HG03342 (cell line): ENCODE results near the gene GPC1.

Source experiments
- ATAC-seq: cut with Tn5 transposase; IDR thresholded peaks from one replicate; pipeline ENCODE4 v1.9.1; 2021; ENCODE audit warnings: mild to moderate bottlenecking, moderate library complexity; ENCODE audit not compliant: unreplicated experiment

Gene GPC1

DNA sequence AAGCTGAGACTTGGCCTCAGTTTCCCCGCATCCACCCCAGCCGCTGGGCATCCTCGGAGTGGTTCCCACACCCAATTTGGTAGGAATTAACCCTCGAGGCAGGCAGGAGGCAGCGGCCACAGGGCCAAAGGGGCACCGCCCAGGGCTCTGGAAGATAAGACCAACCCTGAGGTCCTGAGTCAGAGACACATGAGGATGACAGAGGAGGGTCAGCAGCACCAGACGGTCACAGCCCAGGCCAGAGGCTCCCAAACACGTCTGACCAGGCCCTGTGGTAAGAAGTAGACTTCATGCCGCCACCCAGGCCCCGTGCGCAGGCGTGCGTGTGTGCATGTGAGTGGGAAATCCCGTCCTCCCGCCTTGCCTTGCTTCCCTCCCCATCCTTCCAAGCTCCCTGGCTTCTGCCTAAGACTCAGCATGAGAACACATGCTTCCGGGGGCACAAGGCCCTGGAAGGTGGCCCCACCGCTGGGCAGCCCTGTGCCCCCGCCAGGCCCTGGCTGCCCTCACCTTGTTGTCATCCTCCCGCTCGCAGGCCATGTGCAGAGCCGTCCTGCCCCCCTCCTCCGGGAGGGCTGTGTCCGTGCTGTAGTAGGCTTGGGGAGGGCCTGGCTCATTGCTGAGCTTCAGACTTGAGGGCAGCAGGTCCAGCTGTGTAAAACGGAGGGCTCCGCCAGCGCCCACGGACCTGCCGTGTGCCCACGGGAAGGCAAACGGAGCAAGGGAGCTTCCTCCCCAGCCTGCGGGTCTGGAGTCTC, 76.1 kb downstream of the GPC1 start:
- ATAC-seq: no peak

DNA sequence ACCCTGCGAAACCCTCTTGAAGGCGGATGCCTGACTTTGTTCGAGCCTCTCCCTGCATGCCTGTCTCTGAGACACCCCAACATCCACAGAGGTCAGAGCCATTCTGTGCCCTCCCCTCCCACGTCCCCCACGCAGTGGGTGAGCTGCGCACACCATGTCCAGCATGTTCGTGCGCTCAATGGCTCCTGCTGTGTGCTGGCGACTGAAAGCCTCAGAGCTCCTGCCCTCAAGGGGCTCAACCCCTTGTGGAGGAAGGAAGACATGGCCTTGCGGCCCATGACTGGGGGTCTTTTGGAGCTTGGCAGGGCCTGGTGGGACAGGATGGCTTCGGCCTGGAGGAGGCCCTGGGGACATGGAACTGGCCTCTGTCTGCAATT, 76.6 kb downstream of the GPC1 start:
- no peak for ATAC-seq

DNA sequence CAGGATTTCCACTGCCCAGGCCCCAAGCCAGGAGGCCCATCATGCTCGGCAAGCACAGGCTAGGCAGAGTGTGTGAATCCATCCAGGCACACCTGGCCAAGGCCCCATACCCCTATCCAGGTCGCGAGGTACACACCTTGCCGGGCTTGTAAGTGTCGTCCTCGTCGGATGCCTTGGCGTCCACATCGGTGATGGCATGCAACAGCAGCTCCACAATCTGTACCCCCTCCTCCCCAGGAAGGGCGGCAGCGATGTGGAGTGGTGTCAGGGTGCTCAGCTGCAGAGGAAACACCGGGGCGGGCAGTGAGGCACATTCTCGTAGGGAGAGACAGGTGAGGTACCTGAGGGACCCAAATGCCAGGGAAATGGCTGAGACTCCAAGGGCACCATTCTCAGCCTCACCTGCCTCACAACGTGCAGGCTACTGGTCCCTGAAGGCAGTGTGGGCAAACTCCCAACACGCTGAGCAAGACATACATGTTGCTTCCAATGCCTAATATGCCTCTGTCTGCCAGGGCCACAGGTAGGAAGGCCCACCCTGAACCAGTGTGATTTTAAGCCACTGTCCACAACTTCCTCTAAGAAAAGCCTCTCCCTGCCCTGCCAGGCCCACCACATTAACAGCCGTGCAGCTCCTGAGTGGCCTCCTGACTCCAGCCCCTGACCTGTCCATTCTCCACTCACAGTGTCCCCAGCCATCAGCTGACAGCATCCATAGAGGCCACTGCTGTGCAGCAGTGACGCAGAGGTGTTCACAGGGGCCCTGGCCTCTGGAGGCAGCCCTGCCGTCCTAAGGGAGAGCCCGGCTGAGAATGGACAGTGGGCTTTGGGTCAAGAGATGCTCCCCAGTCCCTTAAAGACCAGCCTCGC, 77.4 kb downstream of the GPC1 start:
- ATAC-seq: no peak

DNA sequence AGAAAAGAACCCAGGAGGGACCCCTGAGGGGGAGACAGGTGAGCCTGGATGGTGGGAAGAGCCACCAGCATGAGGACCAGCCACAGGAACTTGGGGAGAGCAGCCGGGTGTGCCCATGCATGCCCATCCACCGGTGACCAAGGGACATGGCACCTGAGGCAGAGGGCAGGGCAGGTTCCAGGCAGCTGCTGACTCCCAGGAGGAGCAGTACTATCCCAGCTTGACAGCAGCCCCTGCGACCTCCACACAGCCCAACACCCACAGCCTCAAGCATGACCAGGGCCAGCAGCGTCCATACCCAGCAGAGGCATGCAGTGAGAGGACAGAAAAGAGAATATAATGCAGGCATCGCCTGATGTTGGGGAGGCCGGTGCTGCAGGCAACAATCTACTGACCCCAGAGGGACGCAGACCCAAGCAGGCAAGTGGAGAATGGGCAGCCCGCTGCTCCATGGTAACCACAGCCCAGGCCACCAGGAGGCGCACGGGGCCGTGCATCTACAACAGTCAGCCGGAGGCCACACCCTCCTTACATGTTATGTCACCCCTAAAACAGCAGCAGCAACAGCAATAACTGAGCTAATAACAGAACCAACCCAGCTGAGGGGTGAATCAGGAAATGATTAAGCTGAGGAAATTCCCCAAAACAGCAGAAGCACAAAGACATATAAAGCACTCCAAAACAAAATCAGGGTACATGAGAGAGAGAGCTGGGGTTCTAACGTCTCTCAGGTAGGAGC, 78.3 kb downstream of the GPC1 start:
- peak; percentile 95 for ATAC-seq

DNA sequence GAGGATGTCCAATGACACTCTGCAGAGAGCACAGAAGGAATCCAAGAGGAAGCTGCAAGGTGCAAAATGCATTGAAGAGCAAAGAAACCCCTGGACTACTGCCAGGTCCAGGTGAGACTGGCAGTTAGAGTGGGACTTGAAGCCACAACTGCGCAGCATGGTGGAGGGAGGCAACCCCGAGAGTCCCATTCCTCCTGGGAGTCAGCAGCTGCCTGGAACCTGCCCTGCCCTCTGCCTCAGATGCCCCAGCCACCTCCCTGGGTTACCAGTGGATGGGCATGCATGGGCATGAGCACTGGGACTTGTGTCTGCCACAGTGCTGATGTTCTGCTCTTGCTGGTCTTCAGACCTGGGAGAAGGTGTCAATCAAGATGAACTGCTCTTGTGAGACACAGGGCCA, 79.2 kb downstream of the GPC1 start:
- no peak for ATAC-seq

DNA sequence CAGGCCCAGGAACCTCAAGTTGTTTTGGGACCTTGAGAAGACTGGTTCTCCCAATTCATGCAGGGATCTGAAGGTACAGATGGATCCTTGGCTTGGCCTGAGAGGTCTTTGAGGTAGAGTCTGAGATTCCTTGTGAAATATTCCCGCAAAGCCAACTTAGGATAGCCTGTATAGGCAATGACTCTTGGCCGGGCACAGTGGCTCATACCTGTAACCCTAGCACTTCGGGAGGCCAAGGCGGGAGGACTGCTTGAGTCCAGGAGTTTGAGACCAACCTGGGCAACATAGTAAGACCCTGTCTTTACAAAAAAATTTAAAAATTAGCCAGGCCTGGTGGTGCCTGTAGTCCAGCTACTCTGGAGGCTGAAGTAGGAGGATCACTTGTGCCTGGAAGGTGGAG, 81.9 kb downstream of the GPC1 start:
- ATAC-seq: no peak
